ENCODE results near the gene AGBL4. TPM values are rescaled to one million over a fixed set of nuclear protein-coding genes. Genes with fewer than 3 reads are reported as not detected.
"Not testable (repeated sequence)": the region's sequence is repeated elsewhere in the genome, so short reads cannot be mapped to it uniquely, and the experiment has no call there.

The AGBL4 gene
- total RNA-seq, 1 donor from 2014 or later: 2.1 TPM

DNA sequence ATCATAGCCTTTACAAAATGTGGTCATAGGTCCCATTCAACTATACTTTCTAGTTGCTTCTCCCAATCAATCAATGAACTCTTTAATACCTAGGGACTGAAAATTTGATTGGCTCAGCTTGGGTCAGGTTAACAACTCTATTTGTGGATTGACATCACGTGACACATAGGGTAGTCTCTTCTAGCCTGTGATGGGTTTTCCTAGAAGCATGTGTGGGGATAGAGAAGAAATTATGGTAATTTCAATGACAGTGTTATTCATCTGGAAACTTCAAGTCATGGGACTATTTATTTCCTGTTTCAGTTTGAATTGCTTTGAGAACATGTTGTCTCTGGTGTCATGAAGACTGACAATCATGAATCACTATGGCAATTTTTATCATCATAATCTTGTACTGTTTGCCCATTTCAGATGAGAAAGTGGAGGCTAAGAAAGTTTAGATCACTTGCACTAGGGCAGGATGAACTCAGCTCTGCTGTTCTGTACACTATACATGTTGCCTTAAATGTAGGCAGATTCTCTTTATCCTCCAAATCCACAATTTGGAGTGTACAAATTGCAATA, 717.2 kb downstream of the AGBL4 start:
- Histone ChIP-seq H3K9me3 (no peaks in the 10 kb centered on the region), H3K27me3 (ENCODE audit: low read depth) (no peaks in the 10 kb centered on the region), H3K27ac (no peak overlapping the region), H3K4me1 (no peaks in the 10 kb centered on the region), H3K4me3 (no peak overlapping the region), H3K36me3 (no peaks in the 10 kb centered on the region)
- TF ChIP-seq, protein P1, sequence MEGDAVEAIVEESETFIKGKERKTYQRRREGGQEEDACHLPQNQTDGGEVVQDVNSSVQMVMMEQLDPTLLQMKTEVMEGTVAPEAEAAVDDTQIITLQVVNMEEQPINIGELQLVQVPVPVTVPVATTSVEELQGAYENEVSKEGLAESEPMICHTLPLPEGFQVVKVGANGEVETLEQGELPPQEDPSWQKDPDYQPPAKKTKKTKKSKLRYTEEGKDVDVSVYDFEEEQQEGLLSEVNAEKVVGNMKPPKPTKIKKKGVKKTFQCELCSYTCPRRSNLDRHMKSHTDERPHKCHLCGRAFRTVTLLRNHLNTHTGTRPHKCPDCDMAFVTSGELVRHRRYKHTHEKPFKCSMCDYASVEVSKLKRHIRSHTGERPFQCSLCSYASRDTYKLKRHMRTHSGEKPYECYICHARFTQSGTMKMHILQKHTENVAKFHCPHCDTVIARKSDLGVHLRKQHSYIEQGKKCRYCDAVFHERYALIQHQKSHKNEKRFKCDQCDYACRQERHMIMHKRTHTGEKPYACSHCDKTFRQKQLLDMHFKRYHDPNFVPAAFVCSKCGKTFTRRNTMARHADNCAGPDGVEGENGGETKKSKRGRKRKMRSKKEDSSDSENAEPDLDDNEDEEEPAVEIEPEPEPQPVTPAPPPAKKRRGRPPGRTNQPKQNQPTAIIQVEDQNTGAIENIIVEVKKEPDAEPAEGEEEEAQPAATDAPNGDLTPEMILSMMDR (IDR thresholded peaks at IDR 0.05): no peak
- DNase-seq (no peak), ATAC-seq (no peak)
- intact Hi-C loops (cut with DNase I): no loop called here

DNA sequence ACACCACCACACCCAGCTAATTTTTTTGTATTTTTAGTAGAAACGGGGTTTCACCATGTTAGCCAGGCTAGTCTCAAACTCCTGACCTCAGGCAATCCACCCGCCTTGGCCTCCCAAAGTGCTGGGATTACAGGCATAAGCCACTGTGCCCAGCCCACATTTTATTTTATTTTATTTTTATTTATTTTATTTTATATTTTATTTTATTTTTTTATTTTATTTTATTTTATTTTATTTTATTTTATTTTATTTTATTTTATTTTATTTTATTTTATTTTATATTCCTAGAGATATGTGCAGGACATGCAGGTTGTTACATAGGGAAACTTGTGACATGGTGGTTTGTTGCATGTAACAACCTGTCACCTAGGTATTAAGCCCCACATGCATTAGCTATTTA, 721.4 kb downstream of the AGBL4 start:
- ATAC-seq; H3K27me3 ChIP-seq (ENCODE audit: low read depth); DNase-seq; H3K9me3 ChIP-seq; intact Hi-C loops (cut with DNase I); H3K4me1 ChIP-seq; H3K27ac ChIP-seq; H3K36me3 ChIP-seq; H3K4me3 ChIP-seq: not testable (repeated sequence)

DNA sequence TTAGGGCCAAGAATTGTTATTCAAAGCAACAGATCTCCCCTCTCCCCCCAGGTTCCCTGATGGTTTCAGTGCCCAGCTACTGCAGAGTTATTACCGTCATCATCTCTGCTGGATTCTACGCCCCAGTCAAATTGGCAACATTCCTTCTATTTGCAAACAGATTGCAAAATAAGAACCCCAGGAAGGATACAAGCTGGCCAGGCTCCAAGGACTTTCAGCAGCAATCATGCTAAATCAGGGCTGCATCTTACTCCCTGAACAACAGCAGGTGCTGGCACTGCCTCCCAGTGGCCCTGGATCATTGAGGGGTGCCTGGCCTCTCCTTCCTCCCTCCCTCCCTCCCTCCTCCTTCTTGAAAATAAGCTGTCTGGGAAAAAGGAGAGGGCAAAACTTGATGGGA, 725.5 kb downstream of the AGBL4 start:
- H3K36me3 ChIP-seq: no peaks in the 10 kb centered on the region
- H3K27ac ChIP-seq: no peak overlapping the region
- no peaks in the 10 kb centered on the region for H3K9me3 ChIP-seq
- H3K4me3 ChIP-seq: no peak overlapping the region
- no peak for DNase-seq
- intact Hi-C loops (cut with DNase I): no loop called here
- H3K4me1 ChIP-seq: no peaks in the 10 kb centered on the region
- TF ChIP-seq, protein P1 (IDR thresholded peaks at IDR 0.05): no peak
- ATAC-seq: no peak
- H3K27me3 ChIP-seq (ENCODE audit: low read depth): no peaks in the 10 kb centered on the region

DNA sequence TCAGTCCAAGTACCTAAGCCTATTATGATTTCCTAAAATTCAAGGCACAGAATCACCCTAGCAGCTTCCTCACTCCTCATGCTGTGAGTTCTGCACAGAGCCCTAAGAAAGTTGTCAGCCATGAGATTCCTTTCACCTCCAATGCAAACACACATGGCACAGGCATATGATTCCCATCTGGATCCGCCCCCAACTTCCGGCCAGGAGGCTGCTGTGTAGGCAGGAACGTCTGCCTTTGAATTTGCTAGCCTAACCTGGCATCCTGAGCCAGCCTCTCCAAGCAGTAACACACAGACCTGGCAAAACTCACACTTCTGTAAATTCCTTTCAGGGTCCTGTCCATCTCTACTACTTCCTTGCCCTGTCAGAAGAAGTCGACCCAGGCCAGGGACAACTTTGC, 726.0 kb downstream of the AGBL4 start:
- no peaks in the 10 kb centered on the region for H3K9me3 ChIP-seq
- H3K36me3 ChIP-seq: no peaks in the 10 kb centered on the region
- no peak overlapping the region for H3K27ac ChIP-seq
- ATAC-seq (no peak), DNase-seq (no peak)
- intact Hi-C loops (cut with DNase I): no loop called here
- H3K4me3 ChIP-seq: no peak overlapping the region
- H3K27me3 ChIP-seq (ENCODE audit: low read depth): no peaks in the 10 kb centered on the region
- TF ChIP-seq, protein P1 (IDR thresholded peaks at IDR 0.05): no peak
- no peaks in the 10 kb centered on the region for H3K4me1 ChIP-seq

DNA sequence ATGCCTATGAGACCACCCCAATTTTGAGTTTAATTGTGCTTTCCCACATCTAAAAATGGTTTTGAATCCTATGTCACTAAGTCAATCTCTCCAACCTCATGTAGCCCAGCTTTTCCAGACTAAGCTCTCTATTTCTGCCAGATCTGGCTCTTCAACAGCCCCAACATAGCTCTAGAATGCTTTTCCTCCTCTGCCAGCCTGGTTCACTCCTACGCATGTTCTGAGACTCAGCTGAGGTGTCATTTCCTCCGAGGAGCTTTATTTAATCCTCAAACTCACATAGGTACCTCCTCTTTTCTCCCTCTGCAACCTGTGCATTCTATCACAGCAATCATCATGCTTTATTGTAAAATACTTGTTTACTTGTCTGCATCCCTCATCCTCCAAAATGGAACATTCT, 729.2 kb downstream of the AGBL4 start:
- H3K4me3 ChIP-seq: no peak overlapping the region
- H3K9me3 ChIP-seq: no peaks in the 10 kb centered on the region
- intact Hi-C loops (cut with DNase I): no loop called here
- H3K4me1 ChIP-seq: no peaks in the 10 kb centered on the region
- ATAC-seq (no peak), DNase-seq (no peak)
- H3K36me3 ChIP-seq: no peaks in the 10 kb centered on the region
- H3K27me3 ChIP-seq (ENCODE audit: low read depth): no peaks in the 10 kb centered on the region
- no peak overlapping the region for H3K27ac ChIP-seq
- TF ChIP-seq, protein P1 (IDR thresholded peaks at IDR 0.05): no peak

DNA sequence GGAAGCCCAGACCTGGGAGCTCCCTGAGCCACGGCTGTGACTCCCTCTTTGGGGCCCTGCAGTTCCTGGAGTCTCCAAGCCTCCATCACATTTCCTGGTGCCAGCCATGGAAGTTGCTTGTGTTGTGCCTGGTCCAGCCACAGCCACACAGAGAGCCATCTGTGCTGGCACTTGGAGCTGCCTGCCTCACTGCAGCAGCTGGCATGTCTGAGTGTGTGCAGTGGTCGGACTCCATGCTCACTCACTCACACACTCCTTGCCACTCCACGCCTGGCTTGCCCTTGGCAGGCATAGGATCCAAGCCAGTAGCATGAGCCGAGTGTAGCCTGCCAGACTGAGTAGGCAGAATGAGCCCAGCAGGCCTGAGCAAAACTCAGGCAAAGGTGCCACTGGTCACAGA, 730.7 kb downstream of the AGBL4 start:
- no peaks in the 10 kb centered on the region for H3K27me3 ChIP-seq (ENCODE audit: low read depth)
- no peak overlapping the region for H3K27ac ChIP-seq
- TF ChIP-seq, protein P1 (IDR thresholded peaks at IDR 0.05): no peak
- H3K36me3 ChIP-seq: no peaks in the 10 kb centered on the region
- intact Hi-C loops (cut with DNase I): no loop called here
- ATAC-seq (no peak), DNase-seq (no peak)
- no peaks in the 10 kb centered on the region for H3K4me1 ChIP-seq
- H3K9me3 ChIP-seq: no peaks in the 10 kb centered on the region
- no peak overlapping the region for H3K4me3 ChIP-seq

DNA sequence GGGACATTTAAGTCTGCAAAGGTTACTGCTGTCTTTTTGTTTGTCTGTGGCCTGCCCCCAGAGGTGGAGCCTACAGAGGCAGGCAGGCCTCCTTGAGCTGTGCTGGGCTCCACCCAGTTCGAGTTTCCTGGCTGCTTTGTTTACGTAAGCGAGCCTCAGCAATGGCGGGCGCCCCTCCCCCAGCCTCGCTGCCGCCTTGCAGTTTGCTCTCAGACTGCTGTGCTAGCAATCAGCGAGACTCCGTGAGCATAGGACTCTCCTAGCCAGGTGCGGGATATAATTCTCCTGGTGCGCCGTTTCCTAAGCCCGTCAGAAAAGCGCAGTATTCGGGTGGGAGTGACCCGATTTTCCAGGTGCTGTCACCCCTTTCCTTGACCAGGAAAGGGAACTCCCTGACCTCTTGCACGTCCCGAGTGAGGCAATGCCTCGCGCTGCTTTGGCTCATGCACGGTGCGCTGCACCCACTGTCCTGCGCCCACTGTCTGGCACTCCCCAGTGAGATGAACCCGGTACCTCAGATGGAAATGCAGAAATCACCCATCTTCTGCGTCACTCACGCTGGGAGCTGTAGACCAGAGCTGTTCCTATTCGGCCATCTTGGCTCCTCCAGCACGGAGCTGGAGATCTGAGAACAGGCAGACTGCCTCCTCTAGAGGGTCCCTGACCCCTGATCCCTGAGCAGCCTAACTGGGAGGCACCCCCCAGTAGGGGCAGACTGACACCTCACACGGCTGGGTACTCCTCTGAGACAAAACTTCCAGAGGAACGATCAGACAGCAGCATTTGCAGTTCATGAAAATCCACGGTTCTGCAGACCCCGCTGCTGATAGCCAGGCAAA, 766.3 kb downstream of the AGBL4 start:
- H3K4me3 ChIP-seq; intact Hi-C loops (cut with DNase I); H3K9me3 ChIP-seq; H3K27me3 ChIP-seq (ENCODE audit: low read depth); DNase-seq; ATAC-seq; H3K4me1 ChIP-seq; H3K27ac ChIP-seq; H3K36me3 ChIP-seq: not testable (repeated sequence)
